ENCODE data around the gene OR5AL1.

DNA sequence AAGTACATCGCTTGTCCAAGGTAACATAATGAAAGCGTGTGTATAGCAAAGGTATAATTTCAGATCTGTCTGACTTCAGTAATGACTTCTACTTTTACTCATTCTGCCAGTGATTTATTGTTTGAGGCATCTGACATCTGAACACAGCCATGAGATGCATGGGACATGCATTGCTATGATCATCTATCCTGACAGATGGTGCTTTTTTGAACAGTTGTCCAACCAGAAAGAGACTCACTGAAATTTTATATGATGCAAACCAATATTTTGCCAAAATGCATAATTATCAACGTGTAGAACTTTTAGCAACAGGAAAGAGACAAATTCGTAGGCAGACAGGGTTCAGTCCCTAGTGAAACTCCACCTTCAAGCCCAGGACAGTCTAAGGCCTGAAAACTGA is 41.0 kb downstream of the OR5AL1 start:
- TF ChIP-seq, protein P1, sequence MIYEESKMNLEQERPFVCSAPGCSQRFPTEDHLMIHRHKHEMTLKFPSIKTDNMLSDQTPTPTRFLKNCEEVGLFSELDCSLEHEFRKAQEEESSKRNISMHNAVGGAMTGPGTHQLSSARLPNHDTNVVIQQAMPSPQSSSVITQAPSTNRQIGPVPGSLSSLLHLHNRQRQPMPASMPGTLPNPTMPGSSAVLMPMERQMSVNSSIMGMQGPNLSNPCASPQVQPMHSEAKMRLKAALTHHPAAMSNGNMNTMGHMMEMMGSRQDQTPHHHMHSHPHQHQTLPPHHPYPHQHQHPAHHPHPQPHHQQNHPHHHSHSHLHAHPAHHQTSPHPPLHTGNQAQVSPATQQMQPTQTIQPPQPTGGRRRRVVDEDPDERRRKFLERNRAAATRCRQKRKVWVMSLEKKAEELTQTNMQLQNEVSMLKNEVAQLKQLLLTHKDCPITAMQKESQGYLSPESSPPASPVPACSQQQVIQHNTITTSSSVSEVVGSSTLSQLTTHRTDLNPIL (CRISPR knock-in tag; IDR thresholded peaks at IDR 0.05; ENCODE audit: low read depth) = no peak
- TF ChIP-seq, protein P2, sequence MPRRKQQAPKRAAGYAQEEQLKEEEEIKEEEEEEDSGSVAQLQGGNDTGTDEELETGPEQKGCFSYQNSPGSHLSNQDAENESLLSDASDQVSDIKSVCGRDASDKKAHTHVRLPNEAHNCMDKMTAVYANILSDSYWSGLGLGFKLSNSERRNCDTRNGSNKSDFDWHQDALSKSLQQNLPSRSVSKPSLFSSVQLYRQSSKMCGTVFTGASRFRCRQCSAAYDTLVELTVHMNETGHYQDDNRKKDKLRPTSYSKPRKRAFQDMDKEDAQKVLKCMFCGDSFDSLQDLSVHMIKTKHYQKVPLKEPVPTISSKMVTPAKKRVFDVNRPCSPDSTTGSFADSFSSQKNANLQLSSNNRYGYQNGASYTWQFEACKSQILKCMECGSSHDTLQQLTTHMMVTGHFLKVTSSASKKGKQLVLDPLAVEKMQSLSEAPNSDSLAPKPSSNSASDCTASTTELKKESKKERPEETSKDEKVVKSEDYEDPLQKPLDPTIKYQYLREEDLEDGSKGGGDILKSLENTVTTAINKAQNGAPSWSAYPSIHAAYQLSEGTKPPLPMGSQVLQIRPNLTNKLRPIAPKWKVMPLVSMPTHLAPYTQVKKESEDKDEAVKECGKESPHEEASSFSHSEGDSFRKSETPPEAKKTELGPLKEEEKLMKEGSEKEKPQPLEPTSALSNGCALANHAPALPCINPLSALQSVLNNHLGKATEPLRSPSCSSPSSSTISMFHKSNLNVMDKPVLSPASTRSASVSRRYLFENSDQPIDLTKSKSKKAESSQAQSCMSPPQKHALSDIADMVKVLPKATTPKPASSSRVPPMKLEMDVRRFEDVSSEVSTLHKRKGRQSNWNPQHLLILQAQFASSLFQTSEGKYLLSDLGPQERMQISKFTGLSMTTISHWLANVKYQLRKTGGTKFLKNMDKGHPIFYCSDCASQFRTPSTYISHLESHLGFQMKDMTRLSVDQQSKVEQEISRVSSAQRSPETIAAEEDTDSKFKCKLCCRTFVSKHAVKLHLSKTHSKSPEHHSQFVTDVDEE (CRISPR knock-in tag; IDR thresholded peaks at IDR 0.05) = no peak
- TF ChIP-seq ISL1 (CRISPR knock-in tag; IDR thresholded peaks at IDR 0.05) (no peak), ZNF70 (CRISPR knock-in tag; IDR thresholded peaks at IDR 0.05) (no peak), SNAI2 (CRISPR knock-in tag; IDR thresholded peaks at IDR 0.05) (no peak), ZFP3 (CRISPR knock-in tag; IDR thresholded peaks at IDR 0.05) (no peak), RARB (CRISPR knock-in tag; IDR thresholded peaks at IDR 0.05) (no peak), ZNF565 (CRISPR knock-in tag; conservative IDR thresholded peaks at IDR 0.05; ENCODE audit: low read depth) (no peak), ARNTL (CRISPR knock-in tag; IDR thresholded peaks at IDR 0.05; ENCODE audit: borderline replicate concordance, low read depth) (no peak), BACH2 (CRISPR knock-in tag; IDR thresholded peaks at IDR 0.05; ENCODE audit: borderline replicate concordance) (no peak), ZNF8 (CRISPR knock-in tag; IDR thresholded peaks at IDR 0.05) (no peak), CSDC2 (CRISPR knock-in tag; IDR thresholded peaks at IDR 0.05) (no peak)
- TF ChIP-seq, protein P3, sequence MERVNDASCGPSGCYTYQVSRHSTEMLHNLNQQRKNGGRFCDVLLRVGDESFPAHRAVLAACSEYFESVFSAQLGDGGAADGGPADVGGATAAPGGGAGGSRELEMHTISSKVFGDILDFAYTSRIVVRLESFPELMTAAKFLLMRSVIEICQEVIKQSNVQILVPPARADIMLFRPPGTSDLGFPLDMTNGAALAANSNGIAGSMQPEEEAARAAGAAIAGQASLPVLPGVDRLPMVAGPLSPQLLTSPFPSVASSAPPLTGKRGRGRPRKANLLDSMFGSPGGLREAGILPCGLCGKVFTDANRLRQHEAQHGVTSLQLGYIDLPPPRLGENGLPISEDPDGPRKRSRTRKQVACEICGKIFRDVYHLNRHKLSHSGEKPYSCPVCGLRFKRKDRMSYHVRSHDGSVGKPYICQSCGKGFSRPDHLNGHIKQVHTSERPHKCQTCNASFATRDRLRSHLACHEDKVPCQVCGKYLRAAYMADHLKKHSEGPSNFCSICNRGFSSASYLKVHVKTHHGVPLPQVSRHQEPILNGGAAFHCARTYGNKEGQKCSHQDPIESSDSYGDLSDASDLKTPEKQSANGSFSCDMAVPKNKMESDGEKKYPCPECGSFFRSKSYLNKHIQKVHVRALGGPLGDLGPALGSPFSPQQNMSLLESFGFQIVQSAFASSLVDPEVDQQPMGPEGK (CRISPR knock-in tag; IDR thresholded peaks at IDR 0.05; ENCODE audit: borderline replicate concordance) = no peak
- TF ChIP-seq, protein P4, sequence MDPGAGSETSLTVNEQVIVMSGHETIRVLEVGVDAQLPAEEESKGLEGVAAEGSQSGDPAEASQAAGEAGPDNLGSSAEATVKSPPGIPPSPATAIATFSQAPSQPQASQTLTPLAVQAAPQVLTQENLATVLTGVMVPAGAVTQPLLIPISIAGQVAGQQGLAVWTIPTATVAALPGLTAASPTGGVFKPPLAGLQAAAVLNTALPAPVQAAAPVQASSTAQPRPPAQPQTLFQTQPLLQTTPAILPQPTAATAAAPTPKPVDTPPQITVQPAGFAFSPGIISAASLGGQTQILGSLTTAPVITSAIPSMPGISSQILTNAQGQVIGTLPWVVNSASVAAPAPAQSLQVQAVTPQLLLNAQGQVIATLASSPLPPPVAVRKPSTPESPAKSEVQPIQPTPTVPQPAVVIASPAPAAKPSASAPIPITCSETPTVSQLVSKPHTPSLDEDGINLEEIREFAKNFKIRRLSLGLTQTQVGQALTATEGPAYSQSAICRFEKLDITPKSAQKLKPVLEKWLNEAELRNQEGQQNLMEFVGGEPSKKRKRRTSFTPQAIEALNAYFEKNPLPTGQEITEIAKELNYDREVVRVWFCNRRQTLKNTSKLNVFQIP (CRISPR knock-in tag; IDR thresholded peaks at IDR 0.05; ENCODE audit: borderline replicate concordance, low read depth) = no peak

Data from SK-N-SH treated with all-trans-retinoic acid at 6 μM for 48 hours (cell line).